NB4 (cell line): Measurements from ENCODE around the gene FOXP1.

ENCODE experiments used
- POLR2A ChIP-seq: IDR thresholded peaks from 2 replicates; pipeline ENCODE4 v1.6.1; 2011; ENCODE audit warnings: mild to moderate bottlenecking; ENCODE audit not compliant: insufficient read length; ENCODE audit errors: extremely low read depth
- TF ChIP-seq, protein P1 (sequence below): IDR thresholded peaks from one replicate; pipeline ENCODE4 v1.5.1; 2012; ENCODE audit warnings: low read depth, low read length
- TF ChIP-seq, protein P2 (sequence below): IDR thresholded peaks from 2 replicates; pipeline ENCODE4 v1.6.1; 2011; ENCODE audit warnings: low read depth, low read length

DNA sequence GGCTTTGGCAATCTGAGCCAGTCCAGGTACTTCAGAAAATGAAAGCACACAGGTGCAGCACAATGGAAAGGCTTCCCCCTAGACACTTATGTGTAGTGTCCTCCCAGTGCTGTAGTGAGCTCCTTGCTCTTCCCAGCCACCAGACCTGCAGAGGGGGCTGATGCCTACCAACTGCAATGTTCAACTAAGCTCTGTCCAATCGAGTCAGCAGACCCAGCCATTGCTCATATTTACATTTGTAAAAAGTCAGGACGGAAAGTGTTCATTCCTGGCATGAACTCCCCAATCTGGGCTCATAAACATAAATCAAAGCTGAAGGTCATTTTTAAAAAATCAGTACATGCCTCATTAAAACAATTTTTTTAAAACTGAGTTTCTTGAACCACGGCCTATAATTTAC lies 73.0 kb downstream of the FOXP1 start:
- TF ChIP-seq, protein P1, sequence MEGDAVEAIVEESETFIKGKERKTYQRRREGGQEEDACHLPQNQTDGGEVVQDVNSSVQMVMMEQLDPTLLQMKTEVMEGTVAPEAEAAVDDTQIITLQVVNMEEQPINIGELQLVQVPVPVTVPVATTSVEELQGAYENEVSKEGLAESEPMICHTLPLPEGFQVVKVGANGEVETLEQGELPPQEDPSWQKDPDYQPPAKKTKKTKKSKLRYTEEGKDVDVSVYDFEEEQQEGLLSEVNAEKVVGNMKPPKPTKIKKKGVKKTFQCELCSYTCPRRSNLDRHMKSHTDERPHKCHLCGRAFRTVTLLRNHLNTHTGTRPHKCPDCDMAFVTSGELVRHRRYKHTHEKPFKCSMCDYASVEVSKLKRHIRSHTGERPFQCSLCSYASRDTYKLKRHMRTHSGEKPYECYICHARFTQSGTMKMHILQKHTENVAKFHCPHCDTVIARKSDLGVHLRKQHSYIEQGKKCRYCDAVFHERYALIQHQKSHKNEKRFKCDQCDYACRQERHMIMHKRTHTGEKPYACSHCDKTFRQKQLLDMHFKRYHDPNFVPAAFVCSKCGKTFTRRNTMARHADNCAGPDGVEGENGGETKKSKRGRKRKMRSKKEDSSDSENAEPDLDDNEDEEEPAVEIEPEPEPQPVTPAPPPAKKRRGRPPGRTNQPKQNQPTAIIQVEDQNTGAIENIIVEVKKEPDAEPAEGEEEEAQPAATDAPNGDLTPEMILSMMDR, result no peak
- no peak for TF ChIP-seq POLR2A
- TF ChIP-seq, protein P2, sequence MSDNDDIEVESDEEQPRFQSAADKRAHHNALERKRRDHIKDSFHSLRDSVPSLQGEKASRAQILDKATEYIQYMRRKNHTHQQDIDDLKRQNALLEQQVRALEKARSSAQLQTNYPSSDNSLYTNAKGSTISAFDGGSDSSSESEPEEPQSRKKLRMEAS, result no peak
